Endothelial cell of umbilical vein (primary cell): ENCODE results near the gene MYO1F. TPM values are rescaled to one million over a fixed set of nuclear protein-coding genes. Genes with fewer than 3 reads are reported as not detected.

Experiments
- BruUV-seq: library from RNA; stranded (reverse); fragments of 400-500 nt; replicated peaks from 2 replicates; lab custom pipeline; 2021; lab: Mats Ljungman, UMichigan
- CTCF ChIA-PET: fragments of 300-600, 350-600 bp; sonication (Branson Sonifier 250); formaldehyde crosslinking; loops from one replicate; lab custom pipeline; 2021; ENCODE audit warnings: antibody characterized with exemption, inconsistent platforms; lab: Charles Lee
- POLR2A ChIA-PET: fragments of 300-600, 350-600 bp; sonication (Branson Sonifier 250); formaldehyde crosslinking; loops from one replicate; lab custom pipeline; 2021; ENCODE audit warnings: antibody characterized with exemption, inconsistent platforms; lab: Charles Lee
- DNase-seq: peaks from one replicate; pipeline ENCODE4 v3.0.0-alpha.2; 2011; ENCODE audit warnings: low read depth, low spot score
- FAIRE-seq: peaks from 2 replicates; lab custom pipeline; 2011; peaks lifted over from hg19 to GRCh38; lab: Jason Lieb, UNC
- H2AFZ ChIP-seq: 2 replicates; pipeline ENCODE4 v1.6.0; 2012; ENCODE audit warnings: low read depth, low read length, control low read depth, inconsistent platforms
- H3K27ac ChIP-seq: 2 replicates; pipeline ENCODE4 v1.5.1; 2011; ENCODE audit warnings: low read depth, mild to moderate bottlenecking, control low read depth, low read length, moderate library complexity; ENCODE audit not compliant: insufficient read depth
- H3K27me3 ChIP-seq, 2 experiments: 2 replicates each; pipeline versions ENCODE4 v1.6.0 to v1.6.1; 2011; ENCODE audit warnings: low read length in 2 of 2, mixed read lengths in 1 of 2; ENCODE audit not compliant: control insufficient read depth in 2 of 2, insufficient read depth in 2 of 2
- H3K36me3 ChIP-seq, 2 experiments: 2 replicates in 1 of 2; 3 replicates in 1 of 2; pipeline ENCODE4 v1.5.1; 2011; ENCODE audit warnings: low read length in 2 of 2, mild to moderate bottlenecking in 1 of 2, moderate library complexity in 1 of 2; ENCODE audit not compliant: control insufficient read depth in 2 of 2, insufficient read depth in 2 of 2; ENCODE audit errors: extremely low read depth in 1 of 2
- H3K4me1 ChIP-seq: 3 replicates; pipeline ENCODE4 v1.5.1; 2011; ENCODE audit warnings: mild to moderate bottlenecking, low read length; ENCODE audit not compliant: control insufficient read depth, insufficient read depth; ENCODE audit errors: extremely low read depth
- H3K4me2 ChIP-seq: 2 replicates; pipeline ENCODE4 v1.6.1; 2011; ENCODE audit warnings: low read length, control low read depth, mixed read lengths; ENCODE audit not compliant: insufficient read depth
- H3K4me3 ChIP-seq, 3 experiments: fragments of 200-600 bp in 1 of 3; sonication (generic), shearing (Covaris generic) in 1 of 3; replicated peaks in 1 of 3; 2 replicates each; pipeline ENCODE4 v1.5.1; 2011 to 2016; ENCODE audit warnings: control low read depth in 3 of 3, low read length in 3 of 3, mild to moderate bottlenecking in 2 of 3, inconsistent platforms in 1 of 3, low read depth in 1 of 3, moderate library complexity in 1 of 3; ENCODE audit not compliant: insufficient read depth in 1 of 3
- H3K79me2 ChIP-seq: 2 replicates; pipeline ENCODE4 v1.6.0; 2012; ENCODE audit warnings: low read length, inconsistent platforms; ENCODE audit not compliant: control insufficient read depth, insufficient read depth
- H3K9ac ChIP-seq: replicated peaks from 2 replicates; pipeline ENCODE3; 2011; ENCODE audit warnings: low read length, control low read depth; ENCODE audit not compliant: insufficient read depth; ENCODE audit errors: extremely low read depth
- H3K9me1 ChIP-seq: replicated peaks from 3 replicates; pipeline ENCODE4 v1.6.0; 2011; ENCODE audit warnings: mild to moderate bottlenecking, low read length; ENCODE audit not compliant: control insufficient read depth, insufficient read depth; ENCODE audit errors: extremely low read depth
- H3K9me3 ChIP-seq: replicated peaks from 2 replicates; pipeline ENCODE4 v1.5.1; 2012; ENCODE audit warnings: low read length, inconsistent platforms; ENCODE audit not compliant: control insufficient read depth, insufficient read depth
- H4K20me1 ChIP-seq: replicated peaks from 2 replicates; pipeline ENCODE3; 2011; ENCODE audit warnings: mild to moderate bottlenecking, low read length; ENCODE audit not compliant: control insufficient read depth, insufficient read depth; ENCODE audit errors: extremely low read depth
- CTCF ChIP-seq, 2 donors: IDR thresholded peaks; 1 replicate in 1 of 2; 2 replicates in 1 of 2; pipeline ENCODE4 v1.5.1; 2011; ENCODE audit warnings: low read length in 2 of 2, mild to moderate bottlenecking in 2 of 2, moderate library complexity in 2 of 2, control low read depth in 1 of 2, inconsistent platforms in 1 of 2, low read depth in 1 of 2; ENCODE audit not compliant: insufficient read depth in 1 of 2; ENCODE audit errors: extremely low read depth in 1 of 2
- EZH2 ChIP-seq: IDR thresholded peaks from 2 replicates; pipeline ENCODE4 v1.6.1; 2012; ENCODE audit warnings: borderline replicate concordance, low read depth, mild to moderate bottlenecking, moderate library complexity, low read length, inconsistent platforms; ENCODE audit not compliant: severe bottlenecking
- FOS ChIP-seq: IDR thresholded peaks from 2 replicates; pipeline ENCODE4 v1.6.1; 2011; ENCODE audit warnings: mild to moderate bottlenecking, low read length, moderate library complexity, borderline replicate concordance; ENCODE audit not compliant: insufficient read depth
- GATA2 ChIP-seq: IDR thresholded peaks from 2 replicates; pipeline ENCODE4 v1.7.0; 2011; ENCODE audit warnings: low read depth, mild to moderate bottlenecking, moderate library complexity, mixed read lengths, low read length; ENCODE audit not compliant: insufficient read length, insufficient read depth
- JUN ChIP-seq: IDR thresholded peaks from 2 replicates; pipeline ENCODE4 v1.6.1; 2011; ENCODE audit warnings: borderline replicate concordance, low read depth; ENCODE audit not compliant: insufficient read length, insufficient read depth
- MAX ChIP-seq: IDR thresholded peaks from 2 replicates; pipeline ENCODE4 v1.6.1; 2011; ENCODE audit not compliant: insufficient read depth, insufficient read length
- MYC ChIP-seq: IDR thresholded peaks from one replicate; pipeline ENCODE4 v1.6.1; 2011; ENCODE audit warnings: mild to moderate bottlenecking, low read depth, low read length
- POLR2A ChIP-seq: IDR thresholded peaks from 2 replicates; pipeline ENCODE4 v1.6.1; 2012; ENCODE audit warnings: low read depth, mild to moderate bottlenecking, control low read depth, low read length
- POLR2AphosphoS5 ChIP-seq: IDR thresholded peaks from 2 replicates; pipeline ENCODE4 v1.6.1; 2012; ENCODE audit warnings: low read depth, mild to moderate bottlenecking, control low read depth, low read length, moderate library complexity; ENCODE audit not compliant: insufficient read depth
- dilution Hi-C: fragments of 300-500 bp; cut with MboI; formaldehyde crosslinking; loops from one replicate; pipeline ENCODE4 v1.15.0; 2019; ENCODE audit warnings: low sequenced_read_pairs; ENCODE audit not compliant: extremely low pct_ligation_motif_present
- intact Hi-C: fragments of 100-400 bp; cut with micrococcal nuclease; formaldehyde crosslinking; loops from one replicate; pipeline ENCODE4 v1.10.0; 2022
- polyA plus RNA-seq, 4 experiments: library from polyadenylated mRNA; depleted of rRNA in 3 of 4; stranded (reverse) in 3 of 4; unstranded in 1 of 4; fragments of >200 nt; gene quantifications; 2 replicates each; pipeline versions ENCODE4 v1.2.1 to v1.2.3, GENCODE V29; 2011 to 2012; ENCODE audit warnings: missing spikeins in 1 of 4
- total RNA-seq: library from RNA; stranded (reverse); gene quantifications from 2 replicates; pipeline ENCODE4 v1.2.3, GENCODE V29; 2021

Gene MYO1F
- total and polyA plus RNA-seq, 2 donors (not counting 3 experiments of a cell fraction or from before 2014, with no cell fraction given) = 0.22 to 0.39 TPM

- no peaks in the 10 kb centered on the region for H3K79me2 ChIP-seq
- no peaks in the 10 kb centered on the region for H3K36me3 ChIP-seq
- TF ChIP-seq CTCF (IDR thresholded peaks at IDR 0.05; ENCODE audit: extremely low read depth in 1 of 2, insufficient read depth in 1 of 2, low read depth in 1 of 2, low read length in 2 of 2) = no peak
- TF ChIP-seq POLR2A = no peak
- no peak for TF ChIP-seq POLR2AphosphoS5
- no peak for TF ChIP-seq EZH2
- no peak for TF ChIP-seq MAX
- TF ChIP-seq JUN = no peak
- no peak for TF ChIP-seq GATA2
- TF ChIP-seq FOS = no peak
- TF ChIP-seq MYC = no peak
- BruUV-seq = no TSS peak
- no peak overlapping the region for H2AFZ ChIP-seq
- H4K20me1 ChIP-seq = no peaks in the 10 kb centered on the region
- no peaks in the 10 kb centered on the region for H3K27me3 ChIP-seq
- FAIRE-seq (no peak), DNase-seq (no peak)
- no peak overlapping the region for H3K4me3 ChIP-seq
- H3K27ac ChIP-seq = no peak overlapping the region
- intact Hi-C loops (no loop called here), dilution Hi-C loops (no loop called here)
- no peak overlapping the region for H3K4me2 ChIP-seq
- H3K9ac ChIP-seq = no peak overlapping the region
- POLR2A ChIA-PET = no interaction called here
- no peaks in the 10 kb centered on the region for H3K9me1 ChIP-seq
- CTCF ChIA-PET = interaction anchor here (0.6 to 1.2 kb wide), 2 partner anchors 23 to 40 kb away, joined by 3 read pairs; no protein-coding TSS in a partner anchor
- H3K4me1 ChIP-seq = no peaks in the 10 kb centered on the region
- H3K9me3 ChIP-seq = no peaks in the 10 kb centered on the region
These were observed 37.6 kb downstream of the MYO1F start for GRCh38 chr19:8539621-8540149.
